Neural progenitor cell (in vitro differentiated cells): ENCODE measurements around the gene KRTCAP2.

ENCODE experiments used
- CTCF ChIP-seq: fragments of 200-600 bp; sonication (generic); IDR thresholded peaks from 2 replicates; pipeline ENCODE4 v1.5.1; 2017; ENCODE audit warnings: antibody characterized with exemption, mild to moderate bottlenecking
- EZH2 ChIP-seq: fragments of 200-600 bp; sonication (generic); IDR thresholded peaks from 2 replicates; pipeline ENCODE4 v1.6.1; 2017; ENCODE audit warnings: antibody characterized with exemption, mild to moderate bottlenecking, moderate library complexity
- EZH2phosphoT487 ChIP-seq: fragments of 200-600 bp; sonication (generic); IDR thresholded peaks from 2 replicates; pipeline ENCODE4 v1.6.1; 2017; ENCODE audit warnings: antibody characterized with exemption

GRCh38 chr1:155199792-155200191 is 26.7 kb upstream of the KRTCAP2 start:
- TF ChIP-seq CTCF (no peak), EZH2 (no peak), EZH2phosphoT487 (no peak)
